ENCODE results near the gene CTNNBL1. TPM values are rescaled to one million over a fixed set of nuclear protein-coding genes. Genes with fewer than 3 reads are reported as not detected.

The CTNNBL1 gene
- total RNA-seq, 1 donor from 2014 or later, result 67.0 TPM

DNA sequence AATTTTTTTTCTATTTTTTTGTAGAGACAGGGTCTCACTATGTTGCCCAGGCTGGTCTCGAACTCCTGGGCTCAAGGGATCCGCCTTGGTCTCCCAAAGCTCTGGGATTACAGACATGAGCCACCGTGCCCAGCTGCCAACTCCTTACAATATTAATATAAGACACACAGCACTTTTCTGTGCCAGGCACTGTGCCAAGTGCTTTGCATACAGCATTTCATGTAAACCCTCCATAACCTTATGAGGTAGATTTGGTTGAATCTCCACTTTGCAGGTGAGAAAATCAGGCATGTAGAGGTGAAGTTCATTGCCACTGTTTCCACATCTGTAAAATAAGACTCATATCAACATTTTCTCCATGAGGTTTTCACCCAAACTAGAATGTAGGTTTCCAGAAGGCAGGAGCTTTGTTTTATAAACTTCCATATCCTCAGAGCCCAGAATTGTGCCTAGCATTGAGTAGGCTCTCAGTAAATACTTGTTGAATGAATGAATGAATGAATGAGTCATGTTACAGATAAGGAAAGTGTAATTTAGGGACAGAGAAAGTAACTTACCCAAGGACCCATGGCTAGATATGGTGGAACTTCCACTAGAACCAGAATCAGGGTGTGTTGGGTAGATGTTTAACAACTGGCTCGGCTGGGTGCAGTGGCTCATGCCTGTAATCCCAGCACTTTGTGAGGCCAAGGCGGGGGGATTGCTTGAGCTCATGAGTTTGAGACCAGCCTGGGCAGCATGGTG, 3.0 kb upstream of the CTNNBL1 start:
- peaks cover 6% of the 10 kb centered on the region for H3K9me3 ChIP-seq (ENCODE audit: insufficient read depth, low read depth, low read length)
- DNase-seq (ENCODE audit: low read depth) (no peak), FAIRE-seq (no peak)
- no peak overlapping the region for H3K9ac ChIP-seq (ENCODE audit: low read length)
- TF ChIP-seq, protein P1, sequence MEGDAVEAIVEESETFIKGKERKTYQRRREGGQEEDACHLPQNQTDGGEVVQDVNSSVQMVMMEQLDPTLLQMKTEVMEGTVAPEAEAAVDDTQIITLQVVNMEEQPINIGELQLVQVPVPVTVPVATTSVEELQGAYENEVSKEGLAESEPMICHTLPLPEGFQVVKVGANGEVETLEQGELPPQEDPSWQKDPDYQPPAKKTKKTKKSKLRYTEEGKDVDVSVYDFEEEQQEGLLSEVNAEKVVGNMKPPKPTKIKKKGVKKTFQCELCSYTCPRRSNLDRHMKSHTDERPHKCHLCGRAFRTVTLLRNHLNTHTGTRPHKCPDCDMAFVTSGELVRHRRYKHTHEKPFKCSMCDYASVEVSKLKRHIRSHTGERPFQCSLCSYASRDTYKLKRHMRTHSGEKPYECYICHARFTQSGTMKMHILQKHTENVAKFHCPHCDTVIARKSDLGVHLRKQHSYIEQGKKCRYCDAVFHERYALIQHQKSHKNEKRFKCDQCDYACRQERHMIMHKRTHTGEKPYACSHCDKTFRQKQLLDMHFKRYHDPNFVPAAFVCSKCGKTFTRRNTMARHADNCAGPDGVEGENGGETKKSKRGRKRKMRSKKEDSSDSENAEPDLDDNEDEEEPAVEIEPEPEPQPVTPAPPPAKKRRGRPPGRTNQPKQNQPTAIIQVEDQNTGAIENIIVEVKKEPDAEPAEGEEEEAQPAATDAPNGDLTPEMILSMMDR (IDR thresholded peaks at IDR 0.05; ENCODE audit: insufficient read depth, low read depth, low read length), result no peak
- TF ChIP-seq EZH2 (IDR thresholded peaks at IDR 0.05; ENCODE audit: insufficient read depth, low read length), result no peak
- peaks cover 5% of the 10 kb centered on the region for H3K4me1 ChIP-seq (ENCODE audit: insufficient read depth, low read length)
- H3K79me2 ChIP-seq (ENCODE audit: insufficient read depth, low read length), result peaks cover 19% of the 10 kb centered on the region
- H3K4me2 ChIP-seq (ENCODE audit: low read length), result no peak overlapping the region
- peaks cover 8% of the 10 kb centered on the region for H4K20me1 ChIP-seq (ENCODE audit: insufficient read depth, low read length)
- H2AFZ ChIP-seq (ENCODE audit: low read depth, low read length), result no peak overlapping the region
- peaks cover 10% of the 10 kb centered on the region for H3K27me3 Mint-ChIP-seq (ENCODE audit: low read depth, unreplicated experiment)
- no peak overlapping the region for H3K4me3 ChIP-seq (ENCODE audit: insufficient read depth, low read depth, low read length)
- no peaks in the 10 kb centered on the region for H3K36me3 Mint-ChIP-seq (ENCODE audit: low read depth, unreplicated experiment)
- no peak overlapping the region for H3K4me3 Mint-ChIP-seq (ENCODE audit: unreplicated experiment)
- peaks cover 13% of the 10 kb centered on the region for H3K27me3 ChIP-seq (ENCODE audit: insufficient read depth, low read length)
- H3K36me3 ChIP-seq (ENCODE audit: insufficient read depth, low read length), result no peaks in the 10 kb centered on the region
- peaks cover 2% of the 10 kb centered on the region for H3K9me3 Mint-ChIP-seq (ENCODE audit: unreplicated experiment)
- H3K27ac Mint-ChIP-seq (ENCODE audit: unreplicated experiment), result no peak overlapping the region
- no peak overlapping the region for H3K27ac ChIP-seq (ENCODE audit: low read depth, low read length)
- peaks cover 7% of the 10 kb centered on the region for H3K4me1 Mint-ChIP-seq (ENCODE audit: low read depth, unreplicated experiment)

DNA sequence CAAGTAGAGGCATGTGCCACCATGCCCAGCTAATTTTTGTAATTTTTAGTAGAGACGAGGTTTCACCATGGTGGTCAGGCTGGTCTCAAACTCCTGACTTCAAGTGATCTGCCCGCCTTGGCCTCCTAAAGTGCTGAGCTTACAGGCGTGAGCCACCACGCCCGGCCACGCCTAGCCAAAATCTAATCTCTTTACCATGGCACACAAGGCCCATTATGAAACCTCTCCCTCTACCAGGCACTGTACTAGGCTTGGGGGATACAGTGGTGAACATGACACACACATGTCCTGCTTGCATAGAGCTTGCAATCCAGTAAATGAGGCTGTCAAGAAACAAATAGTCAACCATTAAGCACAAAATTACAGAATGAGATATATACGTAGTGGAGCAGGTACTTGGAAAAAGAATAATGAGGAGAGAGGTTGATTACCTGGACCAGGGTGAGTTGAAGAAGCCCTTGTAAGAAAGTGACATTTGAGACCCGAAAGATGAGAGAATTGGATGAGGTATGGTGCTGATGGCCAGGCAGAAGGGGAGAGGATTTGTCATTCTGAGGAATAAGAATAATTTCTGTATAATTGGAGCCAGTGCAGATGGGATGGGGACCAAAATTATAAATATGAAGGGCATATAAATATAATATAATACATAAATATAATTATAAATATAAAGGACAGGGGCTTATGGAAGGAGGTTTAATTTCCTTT, 1.2 kb upstream of the CTNNBL1 start:
- Mint-ChIP-seq H3K4me1 (ENCODE audit: low read depth, unreplicated experiment) (peaks cover 7% of the 10 kb centered on the region), H3K27ac (ENCODE audit: unreplicated experiment) (no peak overlapping the region), H3K4me3 (ENCODE audit: unreplicated experiment) (no peak overlapping the region), H3K27me3 (ENCODE audit: low read depth, unreplicated experiment) (peaks cover 10% of the 10 kb centered on the region), H3K9me3 (ENCODE audit: unreplicated experiment) (no peaks in the 10 kb centered on the region), H3K36me3 (ENCODE audit: low read depth, unreplicated experiment) (peaks cover 5% of the 10 kb centered on the region)
- FAIRE-seq (no peak), DNase-seq (ENCODE audit: low read depth) (no peak)
- no peak overlapping the region for H3K4me2 ChIP-seq (ENCODE audit: low read length)
- H3K27me3 ChIP-seq (ENCODE audit: insufficient read depth, low read length), result peaks cover 13% of the 10 kb centered on the region
- H4K20me1 ChIP-seq (ENCODE audit: insufficient read depth, low read length), result peaks cover 13% of the 10 kb centered on the region
- peaks cover 5% of the 10 kb centered on the region for H3K4me1 ChIP-seq (ENCODE audit: insufficient read depth, low read length)
- H3K9me3 ChIP-seq (ENCODE audit: insufficient read depth, low read depth, low read length), result no peaks in the 10 kb centered on the region
- no peak overlapping the region for H3K4me3 ChIP-seq (ENCODE audit: insufficient read depth, low read depth, low read length)
- no peak overlapping the region for H3K9ac ChIP-seq (ENCODE audit: low read length)
- H2AFZ ChIP-seq (ENCODE audit: low read depth, low read length), result no peak overlapping the region
- no peak overlapping the region for H3K27ac ChIP-seq (ENCODE audit: low read depth, low read length)
- peaks cover 29% of the 10 kb centered on the region for H3K79me2 ChIP-seq (ENCODE audit: insufficient read depth, low read length)
- no peaks in the 10 kb centered on the region for H3K36me3 ChIP-seq (ENCODE audit: insufficient read depth, low read length)
- TF ChIP-seq, protein P1 (IDR thresholded peaks at IDR 0.05; ENCODE audit: insufficient read depth, low read depth, low read length), result no peak
- no peak for TF ChIP-seq EZH2 (IDR thresholded peaks at IDR 0.05; ENCODE audit: insufficient read depth, low read length)
